DND-41 (cell line): ENCODE results near the gene ANKLE2.

Source experiments
- ATAC-seq: fragments of 200-7000 bp; cut with Tn5 transposase; 3 replicates; pipeline ENCODE4 v1.9.1; 2021; ENCODE audit warnings: low read depth; ENCODE audit not compliant: insufficient read depth
- DNase-seq: peaks from one replicate; pipeline ENCODE4 v3.0.0-alpha.2; 2020
- H2AFZ ChIP-seq: 2 replicates; pipeline ENCODE4 v1.6.0; 2012; ENCODE audit warnings: low read depth, low read length
- H3K27ac ChIP-seq: 2 replicates; pipeline ENCODE4 v1.5.1; 2012; ENCODE audit warnings: low read length, inconsistent platforms
- H3K27me3 ChIP-seq: fragments of 200-600 bp; sonication (generic); 2 replicates; pipeline ENCODE4 v1.6.0; 2012; ENCODE audit warnings: low read length, mild to moderate bottlenecking, inconsistent platforms; ENCODE audit not compliant: insufficient read depth, poor library complexity
- H3K36me3 ChIP-seq: 2 replicates; pipeline ENCODE4 v1.5.1; 2012; ENCODE audit warnings: low read length, inconsistent platforms; ENCODE audit not compliant: insufficient read depth
- H3K4me1 ChIP-seq: 2 replicates; pipeline ENCODE4 v1.5.1; 2012; ENCODE audit warnings: mild to moderate bottlenecking, low read length; ENCODE audit not compliant: insufficient read depth
- H3K4me2 ChIP-seq: 2 replicates; pipeline ENCODE4 v1.6.0; 2012; ENCODE audit warnings: mild to moderate bottlenecking, moderate library complexity, low read length, inconsistent platforms; ENCODE audit not compliant: insufficient read depth
- H3K4me3 ChIP-seq, 2 experiments: fragments of 200-600 bp in 1 of 2; shearing (Covaris generic) in 1 of 2; 2 replicates each; pipeline ENCODE4 v1.5.1; 2012 to 2016; ENCODE audit warnings: inconsistent platforms in 2 of 2, low read length in 2 of 2, mild to moderate bottlenecking in 2 of 2, low read depth in 1 of 2, moderate library complexity in 1 of 2
- H3K79me2 ChIP-seq: 2 replicates; pipeline ENCODE4 v1.6.0; 2012; ENCODE audit warnings: low read length, inconsistent platforms; ENCODE audit not compliant: insufficient read depth
- H3K9ac ChIP-seq: 2 replicates; pipeline ENCODE4 v1.6.0; 2012; ENCODE audit warnings: low read depth, mild to moderate bottlenecking, inconsistent platforms, low read length, moderate library complexity
- H3K9me3 ChIP-seq: 2 replicates; pipeline ENCODE4 v1.5.1; 2012; ENCODE audit warnings: low read length, moderate library complexity, mild to moderate bottlenecking, inconsistent platforms; ENCODE audit not compliant: insufficient read depth, severe bottlenecking
- H4K20me1 ChIP-seq: 2 replicates; pipeline ENCODE4 v1.6.0; 2012; ENCODE audit warnings: low read length; ENCODE audit not compliant: insufficient read depth
- CTCF ChIP-seq: IDR thresholded peaks from 2 replicates; pipeline ENCODE4 v1.5.1; 2012; ENCODE audit warnings: borderline replicate concordance, low read length, moderate library complexity, mild to moderate bottlenecking; ENCODE audit not compliant: poor library complexity, severe bottlenecking; ENCODE audit errors: extremely low read depth
- EZH2 ChIP-seq: IDR thresholded peaks from 3 replicates; pipeline ENCODE4 v1.6.1; 2012; ENCODE audit warnings: borderline replicate concordance, low read depth, mild to moderate bottlenecking, moderate library complexity, low read length, inconsistent platforms; ENCODE audit not compliant: severe bottlenecking

The ANKLE2 gene

GRCh38 chr12:132771126-132771838 is 9.7 kb upstream of the ANKLE2 start:
- H3K27me3 ChIP-seq = no peaks in the 10 kb centered on the region
- H3K4me1 ChIP-seq = peaks cover 13% of the 10 kb centered on the region
- H3K79me2 ChIP-seq = no peaks in the 10 kb centered on the region
- H3K9me3 ChIP-seq = no peaks in the 10 kb centered on the region
- no peak overlapping the region for H3K9ac ChIP-seq
- ATAC-seq = no peak
- TF ChIP-seq EZH2 (no peak), CTCF (no peak)
- no peak overlapping the region for H3K27ac ChIP-seq
- H4K20me1 ChIP-seq = no peaks in the 10 kb centered on the region
- H3K4me3 ChIP-seq = no peak overlapping the region
- no peak overlapping the region for H3K4me2 ChIP-seq
- no peak for DNase-seq
- peaks cover 61% of the 10 kb centered on the region for H3K36me3 ChIP-seq
- no peak overlapping the region for H2AFZ ChIP-seq

GRCh38 chr12:132766380-132767085 is 4.9 kb upstream of the ANKLE2 start:
- ATAC-seq = no peak

GRCh38 chr12:132765361-132765760 is 3.7 kb upstream of the ANKLE2 start:
- Histone ChIP-seq H4K20me1 (peaks cover 8% of the 10 kb centered on the region), H3K4me1 (peaks cover 28% of the 10 kb centered on the region), H3K9ac (no peak overlapping the region), H3K27me3 (no peaks in the 10 kb centered on the region), H3K36me3 (peaks cover 16% of the 10 kb centered on the region), H3K27ac (no peak overlapping the region), H2AFZ (no peak overlapping the region), H3K79me2 (peaks cover 24% of the 10 kb centered on the region), H3K4me2 (no peak overlapping the region), H3K9me3 (no peaks in the 10 kb centered on the region), H3K4me3 (no peak overlapping the region)
- no peak for TF ChIP-seq EZH2
- no peak for TF ChIP-seq CTCF
- DNase-seq = no peak
- ATAC-seq = no peak

More at GRCh38 chr12:132766380-132767085, 4.9 kb upstream of the ANKLE2 start:
- H3K27me3 ChIP-seq = no peaks in the 10 kb centered on the region
- no peaks in the 10 kb centered on the region for H4K20me1 ChIP-seq
- peaks cover 12% of the 10 kb centered on the region for H3K79me2 ChIP-seq
- H3K27ac ChIP-seq = no peak overlapping the region
- H3K4me1 ChIP-seq = peaks cover 23% of the 10 kb centered on the region
- H3K36me3 ChIP-seq = peaks cover 18% of the 10 kb centered on the region
- H2AFZ ChIP-seq = no peak overlapping the region
- H3K9ac ChIP-seq = no peak overlapping the region
- no peaks in the 10 kb centered on the region for H3K9me3 ChIP-seq
- no peak for DNase-seq
- TF ChIP-seq CTCF = no peak
- no peak for TF ChIP-seq EZH2
- H3K4me3 ChIP-seq = no peak overlapping the region
- no peak overlapping the region for H3K4me2 ChIP-seq
